Measurements from ENCODE around the gene PI4KA.
A peak's percentile ranks its signal among the peaks of the same experiment; 100 is the strongest.
"Not testable (repeated sequence)": the region's sequence is repeated elsewhere in the genome, so short reads cannot be mapped to it uniquely, and the experiment has no call there.

The PI4KA gene

GRCh38 chr22:20720692-20721408 lies 137.8 kb downstream of the PI4KA start:
- DNase-seq, result no peak

- DNase-seq, result not testable (repeated sequence)
Measured at GRCh38 chr22:20718727-20719126, 139.9 kb downstream of the PI4KA start.

GRCh38 chr22:20717981-20718380 lies 140.6 kb downstream of the PI4KA start:
- DNase-seq, result not testable (repeated sequence)

- DNase-seq, result not testable (repeated sequence)
Measured at GRCh38 chr22:20717213-20717866, 141.3 kb downstream of the PI4KA start.

GRCh38 chr22:20713116-20713515 lies 145.5 kb downstream of the PI4KA start:
- DNase-seq, result not testable (repeated sequence)

- DNase-seq, result not testable (repeated sequence)
Measured at GRCh38 chr22:20709966-20710365, 148.6 kb downstream of the PI4KA start.

GRCh38 chr22:20707549-20708118 lies 151.0 kb downstream of the PI4KA start:
- not testable (repeated sequence) for DNase-seq

- DNase-seq, result not testable (repeated sequence)
Measured at GRCh38 chr22:20703816-20704609, 154.6 kb downstream of the PI4KA start.

GRCh38 chr22:20703414-20703806 lies 155.2 kb downstream of the PI4KA start:
- not testable (repeated sequence) for DNase-seq

- DNase-seq, result peak; percentile 96 to 98 (median 98)
Measured at GRCh38 chr22:20702546-20703413, 155.8 kb downstream of the PI4KA start.

GRCh38 chr22:20702175-20702545 lies 156.5 kb downstream of the PI4KA start:
- DNase-seq, result not testable (repeated sequence)

- DNase-seq, result not testable (repeated sequence)
Measured at GRCh38 chr22:20701680-20702136, 156.9 kb downstream of the PI4KA start.

GRCh38 chr22:20700347-20700746 lies 158.3 kb downstream of the PI4KA start:
- DNase-seq, result not testable (repeated sequence)

GRCh38 chr22:20699856-20700255 lies 158.8 kb downstream of the PI4KA start:
- DNase-seq, result not testable (repeated sequence)

GRCh38 chr22:20697481-20698113 lies 161.0 kb downstream of the PI4KA start:
- DNase-seq, result peak; percentile 48 to 56 (median 51)

GRCh38 chr22:20696056-20696455 lies 162.6 kb downstream of the PI4KA start:
- DNase-seq, result not testable (repeated sequence)

GRCh38 chr22:20695205-20695604 lies 163.4 kb downstream of the PI4KA start:
- DNase-seq, result not testable (repeated sequence)

GRCh38 chr22:20694256-20694655 lies 164.4 kb downstream of the PI4KA start:
- not testable (repeated sequence) for DNase-seq

- not testable (repeated sequence) for DNase-seq
Measured at GRCh38 chr22:20692926-20693325, 165.7 kb downstream of the PI4KA start.

GRCh38 chr22:20690586-20691317 lies 167.9 kb downstream of the PI4KA start:
- not testable (repeated sequence) for DNase-seq

Data from activated CD4-positive, CD25-positive, alpha-beta regulatory T cell (primary cell).